Keratinocyte (primary cell): ENCODE measurements around the gene RELA. TPM values are rescaled to one million over a fixed set of nuclear protein-coding genes. Genes with fewer than 3 reads are reported as not detected.

Source experiments
- DNase-seq: peaks from one replicate; pipeline ENCODE4 v3.0.0-alpha.2; 2011; ENCODE audit warnings: low read depth, missing footprints, low spot score
- FAIRE-seq: peaks from 2 replicates; lab custom pipeline; 2011; peaks lifted over from hg19 to GRCh38; lab: Jason Lieb, UNC
- H2AFZ ChIP-seq: 2 replicates; pipeline ENCODE4 v1.6.0; 2012; ENCODE audit warnings: low read length, control low read depth, inconsistent platforms; ENCODE audit not compliant: control insufficient read depth
- H3K27ac ChIP-seq: 2 replicates; pipeline ENCODE4 v1.5.1; 2011; ENCODE audit warnings: low read length; ENCODE audit not compliant: control insufficient read depth, insufficient read depth
- H3K27me3 ChIP-seq: 3 replicates; pipeline ENCODE4 v1.6.0; 2011; ENCODE audit warnings: low read length; ENCODE audit not compliant: control insufficient read depth, insufficient read depth; ENCODE audit errors: extremely low read depth
- H3K36me3 ChIP-seq, 2 experiments: 2 replicates in 1 of 2; 3 replicates in 1 of 2; pipeline ENCODE4 v1.5.1; 2011; ENCODE audit warnings: low read length in 2 of 2, mild to moderate bottlenecking in 1 of 2; ENCODE audit not compliant: control insufficient read depth in 2 of 2, insufficient read depth in 2 of 2; ENCODE audit errors: extremely low read depth in 1 of 2
- H3K4me1 ChIP-seq: 3 replicates; pipeline ENCODE4 v1.5.1; 2011; ENCODE audit warnings: low read length; ENCODE audit not compliant: control insufficient read depth, insufficient read depth; ENCODE audit errors: extremely low read depth
- H3K4me2 ChIP-seq: 3 replicates; pipeline ENCODE4 v1.6.0; 2011; ENCODE audit warnings: low read depth, low read length; ENCODE audit not compliant: control insufficient read depth, insufficient read depth; ENCODE audit errors: extremely low read depth
- H3K4me3 ChIP-seq, 3 experiments: fragments of 200-600 bp in 1 of 3; sonication (generic) in 1 of 3; 2 replicates in 2 of 3; 3 replicates in 1 of 3; pipeline ENCODE4 v1.5.1; 2011 to 2016; ENCODE audit warnings: low read length in 3 of 3, mild to moderate bottlenecking in 3 of 3, control low read depth in 2 of 3, inconsistent platforms in 1 of 3, low read depth in 1 of 3, mixed read lengths in 1 of 3, mixed run types in 1 of 3, moderate library complexity in 1 of 3; ENCODE audit not compliant: control insufficient read depth in 2 of 3, insufficient read depth in 2 of 3; ENCODE audit errors: extremely low read depth in 1 of 3
- H3K79me2 ChIP-seq: 2 replicates; pipeline ENCODE4 v1.6.0; 2012; ENCODE audit warnings: low read length; ENCODE audit not compliant: control insufficient read depth, insufficient read depth
- H3K9ac ChIP-seq: 3 replicates; pipeline ENCODE4 v1.6.0; 2011; ENCODE audit warnings: low read length; ENCODE audit not compliant: control insufficient read depth, insufficient read depth; ENCODE audit errors: extremely low read depth
- H3K9me1 ChIP-seq: 3 replicates; pipeline ENCODE4 v1.6.0; 2011; ENCODE audit warnings: low read length; ENCODE audit not compliant: control insufficient read depth, insufficient read depth; ENCODE audit errors: extremely low read depth
- H3K9me3 ChIP-seq: 2 replicates; pipeline ENCODE4 v1.5.1; 2012; ENCODE audit warnings: low read depth, low read length; ENCODE audit not compliant: control insufficient read depth
- H4K20me1 ChIP-seq: 3 replicates; pipeline ENCODE4 v1.6.0; 2011; ENCODE audit warnings: low read length; ENCODE audit not compliant: control insufficient read depth, insufficient read depth; ENCODE audit errors: extremely low read depth
- CTCF ChIP-seq, 3 experiments: IDR thresholded peaks in 1 of 3; conservative IDR thresholded peaks in 1 of 3; optimal IDR thresholded peaks in 1 of 3; 2 replicates in 2 of 3; 3 replicates in 1 of 3; pipeline versions ENCODE3 to v1.5.1; 2011; ENCODE audit warnings: low read length in 3 of 3, mild to moderate bottlenecking in 3 of 3, moderate library complexity in 2 of 3, control low read depth in 1 of 3, inconsistent platforms in 1 of 3; ENCODE audit not compliant: insufficient read depth in 2 of 3; ENCODE audit errors: extremely low read depth in 1 of 3
- EZH2 ChIP-seq: IDR thresholded peaks from one replicate; pipeline ENCODE4 v1.6.1; 2012; ENCODE audit warnings: inconsistent platforms, mild to moderate bottlenecking, low read length, moderate library complexity
- dilution Hi-C: fragments of 300-500 bp; cut with MboI; formaldehyde crosslinking; loops from one replicate; pipeline ENCODE4 v1.7.0; 2020; ENCODE audit warnings: low sequenced_read_pairs; ENCODE audit not compliant: extremely low pct_ligation_motif_present
- polyA plus RNA-seq, 5 experiments: library from polyadenylated mRNA; depleted of rRNA in 3 of 5; stranded (reverse) in 3 of 5; stranded (forward) in 1 of 5; unstranded in 1 of 5; fragments of >200 nt; gene quantifications; 1 replicate in 1 of 5; 2 replicates in 3 of 5; 3 replicates in 1 of 5; pipeline versions ENCODE4 v1.2.1 to v1.2.3, GENCODE V29; 2011 to 2012; ENCODE audit warnings: missing spikeins in 2 of 5, low read depth in 1 of 5, low replicate concordance in 1 of 5

RELA gene
- polyA plus RNA-seq, 1 donor (not counting 4 experiments of a cell fraction or from before 2014, with no cell fraction given), result 20.4 TPM

- H3K4me3 ChIP-seq, result no peak overlapping the region
- FAIRE-seq (no peak), DNase-seq (no peak)
- no peaks in the 10 kb centered on the region for H3K79me2 ChIP-seq
- H3K9ac ChIP-seq, result no peak overlapping the region
- no peak overlapping the region for H2AFZ ChIP-seq
- dilution Hi-C loops, result no loop called here
- H3K4me2 ChIP-seq, result no peak overlapping the region
- no peaks in the 10 kb centered on the region for H3K36me3 ChIP-seq
- H3K27me3 ChIP-seq, result no peaks in the 10 kb centered on the region
- H3K4me1 ChIP-seq, result no peaks in the 10 kb centered on the region
- H4K20me1 ChIP-seq, result no peaks in the 10 kb centered on the region
- H3K9me3 ChIP-seq, result no peaks in the 10 kb centered on the region
- H3K27ac ChIP-seq, result no peak overlapping the region
- TF ChIP-seq EZH2 (no peak), CTCF (optimal IDR thresholded peaks at IDR 0.05 in 1 of 3, IDR thresholded peaks at IDR 0.05 in 1 of 3, conservative IDR thresholded peaks at IDR 0.05 in 1 of 3; ENCODE audit: extremely low read depth in 1 of 3, insufficient read depth in 2 of 3, low read length in 3 of 3) (no peak)
- no peaks in the 10 kb centered on the region for H3K9me1 ChIP-seq
These were observed 10.3 kb upstream of the RELA start for GRCh38 chr11:65672982-65673381.

- H3K9ac ChIP-seq, result no peak overlapping the region
- no peak overlapping the region for H3K4me3 ChIP-seq
- FAIRE-seq (no peak), DNase-seq (no peak)
- H4K20me1 ChIP-seq, result no peaks in the 10 kb centered on the region
- no peak for TF ChIP-seq CTCF (optimal IDR thresholded peaks at IDR 0.05 in 1 of 3, IDR thresholded peaks at IDR 0.05 in 1 of 3, conservative IDR thresholded peaks at IDR 0.05 in 1 of 3; ENCODE audit: extremely low read depth in 1 of 3, insufficient read depth in 2 of 3, low read length in 3 of 3)
- no peak for TF ChIP-seq EZH2
- no peak overlapping the region for H3K27ac ChIP-seq
- no peaks in the 10 kb centered on the region for H3K27me3 ChIP-seq
- H3K4me1 ChIP-seq, result no peaks in the 10 kb centered on the region
- dilution Hi-C loops, result no loop called here
- no peaks in the 10 kb centered on the region for H3K9me1 ChIP-seq
- no peak overlapping the region for H2AFZ ChIP-seq
- no peaks in the 10 kb centered on the region for H3K9me3 ChIP-seq
- H3K79me2 ChIP-seq, result no peaks in the 10 kb centered on the region
- no peaks in the 10 kb centered on the region for H3K36me3 ChIP-seq
- H3K4me2 ChIP-seq, result no peak overlapping the region
These were observed 9.6 kb upstream of the RELA start for GRCh38 chr11:65672180-65672860.
